Activated CD4-positive, alpha-beta memory T cell treated with anti-CD3 and anti-CD28 coated beads for 36 hours (primary cell): ENCODE results near the gene SOX11. TPM values are rescaled to one million over a fixed set of nuclear protein-coding genes. Genes with fewer than 3 reads are reported as not detected.

Experiments
- CTCF ChIA-PET: fragments of 350-600 bp; sonication (Branson Sonifier 250); formaldehyde crosslinking; loops from one replicate; lab custom pipeline; 2021; ENCODE audit warnings: antibody characterized with exemption, inconsistent platforms; lab: Charles Lee
- POLR2A ChIA-PET: fragments of 350-600 bp; sonication (Branson Sonifier 250); formaldehyde crosslinking; loops from one replicate; lab custom pipeline; 2021; ENCODE audit warnings: antibody characterized with exemption; lab: Charles Lee
- DNase-seq: peaks from one replicate; pipeline ENCODE4 v3.0.0-alpha.2; 2020
- H3K27ac Mint-ChIP-seq: one replicate; pipeline ENCODE4 v1.8.0; 2021; ENCODE audit warnings: mixed read lengths
- H3K27me3 Mint-ChIP-seq: one replicate; pipeline ENCODE4 v1.8.0; 2021; ENCODE audit warnings: mixed read lengths
- H3K36me3 Mint-ChIP-seq: one replicate; pipeline ENCODE4 v1.8.0; 2021; ENCODE audit warnings: mixed read lengths
- H3K4me1 Mint-ChIP-seq: one replicate; pipeline ENCODE4 v1.8.0; 2021; ENCODE audit warnings: low read depth, mixed read lengths
- H3K4me3 Mint-ChIP-seq: one replicate; pipeline ENCODE4 v1.8.0; 2021; ENCODE audit warnings: mild to moderate bottlenecking, mixed read lengths
- H3K9me3 Mint-ChIP-seq: one replicate; pipeline ENCODE4 v1.8.0; 2021; ENCODE audit warnings: mixed read lengths
- intact Hi-C: fragments of 100-400 bp; cut with micrococcal nuclease; formaldehyde crosslinking; loops from one replicate; pipeline ENCODE4 v1.15.1; 2023
- total RNA-seq, 2 experiments: library from RNA; stranded (reverse); gene quantifications; one replicate each; pipeline ENCODE4 v1.2.3, GENCODE V29; 2021

SOX11 gene
- total RNA-seq, 2 experiments from 2014 or later = not detected

DNA sequence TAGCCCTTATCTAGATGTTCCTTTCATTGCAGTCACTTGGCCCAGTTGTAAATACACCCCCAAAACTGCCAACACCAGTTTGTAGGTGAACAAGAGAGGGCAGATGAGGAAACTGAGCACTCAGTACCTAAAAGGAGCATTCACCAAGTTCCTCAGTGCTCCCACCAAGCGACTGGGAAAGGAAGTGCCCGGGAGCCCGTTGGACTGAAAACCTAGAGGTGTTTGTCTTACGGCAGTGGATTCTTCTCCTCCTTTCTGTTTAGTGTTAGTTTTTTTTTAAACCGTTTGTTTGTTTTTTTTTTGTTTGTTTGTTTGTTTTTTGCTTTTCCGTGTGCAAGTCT, 43.3 kb downstream of the SOX11 start:
- ChIA-PET POLR2A (no interaction called here), CTCF (no interaction called here)
- Mint-ChIP-seq H3K4me1 (no peaks in the 10 kb centered on the region), H3K27me3 (no peaks in the 10 kb centered on the region), H3K36me3 (no peaks in the 10 kb centered on the region), H3K9me3 (no peaks in the 10 kb centered on the region), H3K4me3 (no peak overlapping the region), H3K27ac (no peak overlapping the region)
- no peak for DNase-seq
- intact Hi-C loops = no loop called here

DNA sequence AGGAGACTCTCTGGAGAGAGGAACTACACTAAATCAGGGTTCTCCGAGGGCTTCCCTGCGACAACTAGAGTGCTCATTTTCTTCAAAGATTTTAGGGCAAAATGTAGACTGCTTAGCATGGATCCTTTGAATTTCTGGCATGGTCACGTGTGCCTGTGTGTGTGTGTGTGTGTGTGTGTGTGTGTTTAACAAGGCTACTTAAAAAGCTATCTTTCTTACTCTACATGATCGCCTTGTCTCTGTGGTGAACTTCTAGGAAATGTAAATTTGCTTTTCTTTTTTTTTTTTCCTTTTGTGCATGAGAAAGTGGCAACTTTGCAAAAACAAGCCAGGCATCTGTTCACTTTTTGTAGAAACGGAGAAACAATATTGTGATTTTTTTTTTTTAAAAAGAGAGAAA, 43.9 kb downstream of the SOX11 start:
- Mint-ChIP-seq H3K27me3 (no peaks in the 10 kb centered on the region), H3K27ac (no peak overlapping the region), H3K4me3 (no peak overlapping the region), H3K36me3 (no peaks in the 10 kb centered on the region), H3K4me1 (no peaks in the 10 kb centered on the region), H3K9me3 (no peaks in the 10 kb centered on the region)
- POLR2A ChIA-PET = no interaction called here
- DNase-seq = no peak
- CTCF ChIA-PET = no interaction called here
- intact Hi-C loops = no loop called here

DNA sequence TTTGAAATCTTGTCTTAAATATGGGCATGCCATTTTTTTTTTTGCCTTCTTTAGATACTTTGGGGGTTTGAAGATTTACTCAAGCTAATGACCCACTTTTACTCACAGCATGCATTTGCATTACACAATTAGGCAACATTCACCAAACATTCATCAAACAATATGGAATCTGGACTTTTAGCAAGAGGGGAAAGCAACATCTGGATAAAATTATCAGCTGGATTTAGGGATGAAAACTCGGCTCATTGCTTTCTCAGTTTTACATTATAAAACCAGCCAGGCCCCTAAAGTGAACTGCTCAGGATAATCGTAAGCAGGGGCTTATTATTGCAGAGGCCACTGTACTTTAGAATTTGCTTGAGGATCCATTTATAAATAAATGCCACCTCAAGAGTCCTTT, 44.7 kb downstream of the SOX11 start:
- Mint-ChIP-seq H3K4me1 (no peaks in the 10 kb centered on the region), H3K9me3 (no peaks in the 10 kb centered on the region), H3K4me3 (no peak overlapping the region), H3K27ac (no peak overlapping the region), H3K27me3 (no peaks in the 10 kb centered on the region), H3K36me3 (no peaks in the 10 kb centered on the region)
- no peak for DNase-seq
- ChIA-PET POLR2A (no interaction called here), CTCF (no interaction called here)
- intact Hi-C loops = no loop called here

DNA sequence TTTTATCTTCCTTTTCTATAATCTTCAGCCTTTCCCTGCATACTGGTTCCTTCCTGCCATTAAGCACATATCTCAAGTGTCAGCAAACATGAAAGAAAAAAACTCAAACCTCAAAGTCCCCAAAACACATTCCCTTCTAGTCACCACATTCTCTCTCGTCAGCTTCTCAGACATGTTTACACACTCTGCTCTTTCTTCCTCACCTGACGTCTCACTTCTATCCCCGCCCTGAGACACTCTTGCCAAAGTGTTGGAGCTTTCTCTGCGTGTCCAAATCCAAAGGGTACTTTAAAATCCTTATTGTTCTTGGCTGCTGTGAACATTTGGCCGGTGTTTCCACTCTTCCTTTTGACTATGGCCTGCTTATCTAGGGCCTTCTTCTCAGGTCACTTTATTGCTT, 47.9 kb downstream of the SOX11 start:
- Mint-ChIP-seq H3K4me1 (no peaks in the 10 kb centered on the region), H3K27ac (no peak overlapping the region), H3K27me3 (no peaks in the 10 kb centered on the region), H3K4me3 (no peak overlapping the region), H3K36me3 (no peaks in the 10 kb centered on the region), H3K9me3 (peaks cover under 1% of the 10 kb centered on the region)
- intact Hi-C loops = no loop called here
- POLR2A ChIA-PET = no interaction called here
- no peak for DNase-seq
- CTCF ChIA-PET = no interaction called here

DNA sequence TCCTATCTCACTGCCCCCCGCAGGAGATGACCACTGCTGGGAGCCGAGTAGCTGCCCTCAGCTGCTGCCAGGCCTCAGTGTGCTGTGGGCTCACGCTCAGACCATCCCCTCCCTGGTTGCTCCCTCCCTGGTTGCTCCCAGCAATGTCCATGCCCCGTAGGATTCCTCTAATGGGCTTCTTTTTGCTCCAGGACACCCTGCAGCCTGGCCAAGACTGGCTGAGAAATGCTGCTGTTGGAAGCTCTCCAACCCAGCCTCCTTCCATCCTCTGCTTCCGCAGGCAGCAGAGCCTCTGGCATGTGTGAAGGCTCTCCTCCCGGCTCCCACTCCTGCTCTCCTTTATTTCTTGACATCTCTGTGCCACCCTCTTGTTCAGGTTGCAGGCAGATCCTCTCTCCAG, 48.6 kb downstream of the SOX11 start:
- Mint-ChIP-seq H3K4me3 (no peak overlapping the region), H3K9me3 (peaks cover 3% of the 10 kb centered on the region), H3K36me3 (no peaks in the 10 kb centered on the region), H3K4me1 (no peaks in the 10 kb centered on the region), H3K27ac (no peak overlapping the region), H3K27me3 (no peaks in the 10 kb centered on the region)
- no peak for DNase-seq
- intact Hi-C loops = no loop called here
- POLR2A ChIA-PET = no interaction called here
- CTCF ChIA-PET = no interaction called here

DNA sequence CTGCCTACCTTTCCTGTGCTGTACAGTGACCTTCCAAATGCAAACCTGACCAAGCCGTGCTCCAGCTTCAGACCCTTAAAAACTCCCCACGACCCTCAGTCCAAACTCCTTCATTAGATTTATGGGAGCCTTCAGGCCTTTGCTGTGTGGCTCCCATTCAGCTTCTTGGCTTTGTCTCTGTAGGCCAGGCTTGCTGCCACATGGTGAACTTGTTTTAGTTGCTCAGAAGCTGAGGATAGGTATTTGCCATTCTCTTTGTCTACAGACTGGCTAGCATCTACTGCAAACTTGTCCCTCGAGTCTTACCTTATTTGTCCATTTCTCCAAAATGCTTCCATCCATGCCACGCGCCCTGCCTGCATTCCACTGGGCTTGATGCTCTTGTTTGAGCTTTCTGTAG, 49.1 kb downstream of the SOX11 start:
- intact Hi-C loops = no loop called here
- Mint-ChIP-seq H3K27me3 (no peaks in the 10 kb centered on the region), H3K4me1 (no peaks in the 10 kb centered on the region), H3K4me3 (no peak overlapping the region), H3K9me3 (peaks cover 3% of the 10 kb centered on the region), H3K27ac (no peak overlapping the region), H3K36me3 (no peaks in the 10 kb centered on the region)
- POLR2A ChIA-PET = no interaction called here
- CTCF ChIA-PET = no interaction called here
- no peak for DNase-seq

DNA sequence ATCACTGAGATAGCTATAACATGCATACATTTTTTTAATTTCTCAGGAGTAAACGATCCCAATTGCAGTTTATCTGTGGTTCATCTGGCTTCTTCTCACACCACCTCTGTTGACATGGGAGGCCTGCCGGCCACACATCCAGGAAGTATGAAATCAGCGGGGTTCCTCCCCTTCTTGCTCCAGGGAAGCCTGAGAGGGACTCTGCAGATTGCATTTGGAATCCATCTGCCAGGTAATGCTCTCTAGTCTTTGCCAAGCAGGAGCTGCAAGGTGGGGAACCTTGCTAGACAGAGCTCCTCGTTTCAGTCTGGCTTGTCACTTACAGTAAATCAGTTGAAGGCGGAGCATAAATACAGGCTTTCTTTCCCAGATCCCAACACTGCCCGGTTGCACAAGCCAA, 49.9 kb downstream of the SOX11 start:
- ChIA-PET POLR2A (no interaction called here), CTCF (no interaction called here)
- no peak for DNase-seq
- no peak overlapping the region for H3K27ac Mint-ChIP-seq
- H3K4me1 Mint-ChIP-seq = no peaks in the 10 kb centered on the region
- peaks cover 3% of the 10 kb centered on the region for H3K9me3 Mint-ChIP-seq
- no peak overlapping the region for H3K4me3 Mint-ChIP-seq
- no peaks in the 10 kb centered on the region for H3K36me3 Mint-ChIP-seq
- intact Hi-C loops = no loop called here
- no peaks in the 10 kb centered on the region for H3K27me3 Mint-ChIP-seq

DNA sequence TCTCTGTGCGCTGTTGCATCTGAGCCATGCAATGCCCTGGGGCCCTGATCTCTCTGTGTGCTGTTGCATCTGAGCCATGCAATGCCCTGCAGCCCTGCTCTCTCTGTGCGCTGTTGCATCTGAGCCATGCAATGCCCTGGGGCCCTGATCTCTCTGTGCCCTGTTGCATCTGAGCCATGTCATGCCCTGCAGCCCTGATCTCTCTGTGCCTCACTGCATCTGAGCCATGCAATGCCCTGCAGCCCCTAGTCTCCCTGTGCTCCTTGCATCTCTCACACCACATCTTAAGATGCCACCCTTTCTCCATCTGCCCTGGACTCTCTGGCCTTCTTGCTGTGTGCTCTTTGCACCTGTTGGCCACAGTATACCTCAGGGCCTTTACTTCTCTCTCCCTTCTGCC, 56.2 kb downstream of the SOX11 start:
- POLR2A ChIA-PET = no interaction called here

DNA sequence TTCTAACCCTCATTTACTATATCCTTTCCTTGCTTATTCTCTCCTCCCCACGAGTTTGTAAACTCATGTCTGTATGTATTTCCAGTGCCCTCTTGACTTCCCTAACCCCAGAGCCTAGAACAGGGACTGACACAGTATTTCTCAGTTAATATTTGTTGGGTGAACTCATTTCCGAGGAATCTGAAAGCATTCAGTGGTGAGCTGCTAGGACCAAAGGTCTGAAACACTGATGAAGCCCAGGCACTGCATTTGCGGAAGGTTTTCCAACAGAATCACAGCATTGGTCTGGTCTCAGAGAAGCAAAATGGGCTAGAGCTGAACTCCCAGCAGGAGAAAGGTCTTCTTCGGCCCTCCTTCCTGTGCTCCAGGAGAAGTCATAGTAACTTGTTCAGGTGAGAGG, 56.8 kb downstream of the SOX11 start:
- H3K4me1 Mint-ChIP-seq = no peaks in the 10 kb centered on the region
- ChIA-PET CTCF (no interaction called here), POLR2A (interaction anchor here (0.7 kb wide), 1 partner anchor 942 kb away, joined by 3 read pairs; no protein-coding TSS in a partner anchor)
- H3K36me3 Mint-ChIP-seq = no peaks in the 10 kb centered on the region
- H3K4me3 Mint-ChIP-seq = no peak overlapping the region
- H3K9me3 Mint-ChIP-seq = peaks cover 3% of the 10 kb centered on the region
- no peak for DNase-seq
- intact Hi-C loops = no loop called here
- no peak overlapping the region for H3K27ac Mint-ChIP-seq
- H3K27me3 Mint-ChIP-seq = no peaks in the 10 kb centered on the region

More for the DNA sequence above, 56.2 kb downstream of the SOX11 start:
- CTCF ChIA-PET = no interaction called here
- Mint-ChIP-seq H3K4me3 (no peak overlapping the region), H3K9me3 (peaks cover 3% of the 10 kb centered on the region), H3K4me1 (no peaks in the 10 kb centered on the region), H3K27me3 (no peaks in the 10 kb centered on the region), H3K36me3 (no peaks in the 10 kb centered on the region), H3K27ac (no peak overlapping the region)
- no peak for DNase-seq
- intact Hi-C loops = no loop called here

DNA sequence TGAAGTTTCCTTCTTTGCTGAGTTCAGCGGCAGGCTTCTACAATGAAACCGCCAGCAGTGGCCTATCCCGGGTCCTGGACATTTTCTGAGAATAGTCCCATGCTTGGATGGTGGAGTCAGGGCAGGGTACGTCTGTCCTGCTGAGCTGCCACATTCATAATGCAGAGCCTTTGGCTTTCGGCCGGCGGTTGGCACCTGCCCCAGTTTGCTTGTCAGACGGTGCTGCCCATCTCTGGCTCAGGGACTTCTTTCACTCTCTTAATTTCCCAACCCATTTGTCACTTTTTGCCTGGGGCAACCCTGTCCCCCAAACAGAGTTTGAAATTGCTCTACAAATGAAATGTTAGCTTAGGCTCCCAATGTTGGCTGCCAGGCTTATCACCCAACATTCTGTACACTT, 57.2 kb downstream of the SOX11 start:
- POLR2A ChIA-PET = interaction anchor here (0.7 kb wide), 1 partner anchor 942 kb away, joined by 3 read pairs; no protein-coding TSS in a partner anchor
- no peaks in the 10 kb centered on the region for H3K4me1 Mint-ChIP-seq
- H3K27me3 Mint-ChIP-seq = no peaks in the 10 kb centered on the region
- no peaks in the 10 kb centered on the region for H3K36me3 Mint-ChIP-seq
- DNase-seq = no peak
- peaks cover 3% of the 10 kb centered on the region for H3K9me3 Mint-ChIP-seq
- CTCF ChIA-PET = no interaction called here
- no peak overlapping the region for H3K4me3 Mint-ChIP-seq
- intact Hi-C loops = no loop called here
- no peak overlapping the region for H3K27ac Mint-ChIP-seq
